GM12891 (cell line): Measurements from ENCODE around the gene CHRNB1.

ENCODE experiments used
- PAX5 ChIP-seq: IDR thresholded peaks from 2 replicates; pipeline ENCODE4 v1.6.1; 2011; ENCODE audit warnings: low read length, moderate library complexity, mild to moderate bottlenecking; ENCODE audit not compliant: insufficient read depth, severe bottlenecking
- POLR2A ChIP-seq: IDR thresholded peaks from 2 replicates; pipeline ENCODE4 v1.6.1; 2011; ENCODE audit warnings: low read depth, low read length, control low read depth
- POLR2AphosphoS5 ChIP-seq: IDR thresholded peaks from 2 replicates; pipeline ENCODE4 v1.6.1; 2011; ENCODE audit warnings: low read depth, low read length, control low read depth
- TAF1 ChIP-seq: IDR thresholded peaks from 2 replicates; pipeline ENCODE4 v1.6.1; 2011; ENCODE audit warnings: low read depth, low read length, control low read depth

- no peak for TF ChIP-seq POLR2A
- no peak for TF ChIP-seq POLR2AphosphoS5
- no peak for TF ChIP-seq TAF1
- TF ChIP-seq PAX5: no peak
Observed at GRCh38 chr17:7445619-7445968, 733 bp downstream of the CHRNB1 start.
